Esophagus muscularis mucosa (tissue), 4 donors: ENCODE data around the gene TFAP2A. TPM values are rescaled to one million over a fixed set of nuclear protein-coding genes. Genes with fewer than 3 reads are reported as not detected.

Experiments used
- DNase-seq: peaks from one replicate; pipeline ENCODE4 v3.0.0-alpha.2; 2017; ENCODE audit errors: extremely low spot score
- H3K27ac ChIP-seq, 4 donors: fragments of 200-600 bp; sonication (generic); replicated peaks in 1 of 4; 1 replicate in 3 of 4; 2 replicates in 1 of 4; pipeline ENCODE4 v1.5.1; 2016 to 2019; ENCODE audit warnings: mild to moderate bottlenecking in 1 of 4
- H3K27me3 ChIP-seq, 4 donors: fragments of 200-600 bp; sonication (generic); one replicate each; pipeline versions ENCODE4 v1.5.1 to v1.6.0; 2016 to 2019
- H3K36me3 ChIP-seq, 4 donors: fragments of 200-600 bp; sonication (generic); one replicate each; pipeline ENCODE4 v1.5.1; 2016 to 2019
- H3K4me1 ChIP-seq, 4 donors: fragments of 200-600 bp; sonication (generic); one replicate each; pipeline ENCODE4 v1.5.1; 2016 to 2019
- H3K4me3 ChIP-seq, 4 donors: fragments of 200-600 bp; sonication (generic); 1 replicate in 2 of 4; 2 replicates in 2 of 4; pipeline ENCODE4 v1.5.1; 2016 to 2019; ENCODE audit warnings: mild to moderate bottlenecking in 4 of 4, moderate library complexity in 1 of 4
- H3K9me3 ChIP-seq, 4 donors: fragments of 200-600 bp; sonication (generic); 1 replicate in 3 of 4; 2 replicates in 1 of 4; pipeline ENCODE4 v1.5.1; 2016 to 2019
- EP300 ChIP-seq: sonication (generic); formaldehyde crosslinking; IDR thresholded peaks from one replicate; pipeline ENCODE4 v1.6.1; 2017; ENCODE audit warnings: antibody characterized with exemption
- POLR2A ChIP-seq: fragments of 450-650 bp; IDR thresholded peaks from one replicate; pipeline ENCODE4 v1.6.1; 2017; ENCODE audit warnings: antibody characterized with exemption, moderate library complexity, mild to moderate bottlenecking, low read depth
- POLR2AphosphoS5 ChIP-seq, 2 donors: sonication (generic); formaldehyde crosslinking; IDR thresholded peaks; one replicate each; pipeline ENCODE4 v1.6.1; 2017; ENCODE audit warnings: antibody characterized with exemption in 2 of 2
- WGBS: methylation state at CpG from one replicate; pipeline ENCODE4 v1.1.5; 2018; 5-methylcytosine and 5-hydroxymethylcytosine counted together
- intact Hi-C: fragments of 100-400 bp; cut with DNase I; formaldehyde crosslinking; loops from one replicate; pipeline ENCODE4 v1.15.1; 2023
- total RNA-seq, 4 donors: library from RNA; depleted of rRNA; stranded (reverse); fragments of >200 nt; gene quantifications; one replicate each; pipeline versions ENCODE4 v1.1.0 to v1.2.1, GENCODE V29; 2016
- TF ChIP-seq, protein P1 (sequence below), 3 experiments: fragments of 200-600 bp in 2 of 3; fragments of 450-650 bp in 1 of 3; sonication (generic) in 2 of 3; IDR thresholded peaks; one replicate each; pipeline ENCODE4 v1.5.1; 2017 to 2019; ENCODE audit warnings: antibody characterized with exemption in 3 of 3, mild to moderate bottlenecking in 2 of 3, moderate library complexity in 1 of 3

The TFAP2A gene
- total RNA-seq, 4 donors from 2014 or later = 0.69 to 3.0 (median 1.3) TPM

DNA sequence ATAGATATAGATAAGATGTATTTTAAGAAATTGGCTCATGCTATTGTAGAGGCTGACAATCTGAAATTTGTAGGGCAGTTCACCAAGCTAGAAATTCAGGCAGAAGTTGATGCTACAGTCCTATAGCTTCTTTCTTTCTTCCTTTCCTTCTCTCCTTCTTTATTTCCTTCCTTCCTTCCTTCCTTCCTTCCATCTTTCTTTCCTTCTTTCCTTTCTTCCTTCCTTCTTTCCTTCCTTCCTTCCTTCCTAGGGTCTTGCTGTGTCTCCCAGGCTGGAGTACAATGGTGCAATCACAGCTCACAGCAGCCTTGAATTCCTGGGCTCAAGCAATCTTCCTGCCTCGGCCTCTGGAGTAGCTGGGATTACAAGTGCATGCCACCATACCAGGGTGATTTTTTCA, 55.3 kb downstream of the TFAP2A start:
- intact Hi-C loops = no loop called here
- no peaks in the 10 kb centered on the region for H3K9me3 ChIP-seq
- no peaks in the 10 kb centered on the region for H3K27me3 ChIP-seq
- no peak overlapping the region for H3K4me3 ChIP-seq
- no peaks in the 10 kb centered on the region for H3K4me1 ChIP-seq
- no peak for DNase-seq
- TF ChIP-seq, protein P1, sequence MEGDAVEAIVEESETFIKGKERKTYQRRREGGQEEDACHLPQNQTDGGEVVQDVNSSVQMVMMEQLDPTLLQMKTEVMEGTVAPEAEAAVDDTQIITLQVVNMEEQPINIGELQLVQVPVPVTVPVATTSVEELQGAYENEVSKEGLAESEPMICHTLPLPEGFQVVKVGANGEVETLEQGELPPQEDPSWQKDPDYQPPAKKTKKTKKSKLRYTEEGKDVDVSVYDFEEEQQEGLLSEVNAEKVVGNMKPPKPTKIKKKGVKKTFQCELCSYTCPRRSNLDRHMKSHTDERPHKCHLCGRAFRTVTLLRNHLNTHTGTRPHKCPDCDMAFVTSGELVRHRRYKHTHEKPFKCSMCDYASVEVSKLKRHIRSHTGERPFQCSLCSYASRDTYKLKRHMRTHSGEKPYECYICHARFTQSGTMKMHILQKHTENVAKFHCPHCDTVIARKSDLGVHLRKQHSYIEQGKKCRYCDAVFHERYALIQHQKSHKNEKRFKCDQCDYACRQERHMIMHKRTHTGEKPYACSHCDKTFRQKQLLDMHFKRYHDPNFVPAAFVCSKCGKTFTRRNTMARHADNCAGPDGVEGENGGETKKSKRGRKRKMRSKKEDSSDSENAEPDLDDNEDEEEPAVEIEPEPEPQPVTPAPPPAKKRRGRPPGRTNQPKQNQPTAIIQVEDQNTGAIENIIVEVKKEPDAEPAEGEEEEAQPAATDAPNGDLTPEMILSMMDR (IDR thresholded peaks at IDR 0.05) = no peak
- TF ChIP-seq POLR2AphosphoS5 (IDR thresholded peaks at IDR 0.05) (no peak), POLR2A (no peak), EP300 (no peak)
- H3K27ac ChIP-seq = no peak overlapping the region
- no peaks in the 10 kb centered on the region for H3K36me3 ChIP-seq
- WGBS = 90% methylated on average over 1 of the region's 1 CpG

DNA sequence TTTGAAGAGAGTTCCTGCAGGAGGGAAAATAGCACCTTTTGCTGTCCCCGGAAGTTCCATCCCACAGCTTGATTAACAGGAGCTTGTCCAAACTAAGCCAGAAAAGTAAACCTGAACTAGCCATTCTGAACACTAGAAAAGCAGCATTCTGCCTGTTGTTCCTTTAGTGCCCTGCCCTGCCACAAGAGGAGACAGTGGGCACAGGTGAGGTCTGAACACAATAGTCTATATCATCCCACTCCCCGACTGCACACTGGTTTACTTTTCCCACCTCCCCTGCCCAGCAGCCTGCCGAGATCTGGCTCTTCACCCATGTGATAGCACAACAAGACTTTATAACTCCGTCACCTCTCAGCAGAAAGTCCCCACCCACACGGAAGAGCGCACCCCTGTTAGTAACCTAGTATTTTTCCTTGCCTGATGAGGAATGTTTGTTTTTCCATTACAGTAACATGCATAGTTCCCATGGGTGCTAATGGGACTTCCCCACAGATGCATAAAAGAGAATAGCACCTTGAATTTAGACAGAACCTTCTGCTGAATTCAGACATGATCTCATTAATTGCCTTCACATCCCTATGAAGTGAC, 59.7 kb downstream of the TFAP2A start:
- WGBS = 62% methylated on average over 6 of the region's 6 CpGs
- DNase-seq = no peak
- H3K4me3 ChIP-seq = no peak overlapping the region

DNA sequence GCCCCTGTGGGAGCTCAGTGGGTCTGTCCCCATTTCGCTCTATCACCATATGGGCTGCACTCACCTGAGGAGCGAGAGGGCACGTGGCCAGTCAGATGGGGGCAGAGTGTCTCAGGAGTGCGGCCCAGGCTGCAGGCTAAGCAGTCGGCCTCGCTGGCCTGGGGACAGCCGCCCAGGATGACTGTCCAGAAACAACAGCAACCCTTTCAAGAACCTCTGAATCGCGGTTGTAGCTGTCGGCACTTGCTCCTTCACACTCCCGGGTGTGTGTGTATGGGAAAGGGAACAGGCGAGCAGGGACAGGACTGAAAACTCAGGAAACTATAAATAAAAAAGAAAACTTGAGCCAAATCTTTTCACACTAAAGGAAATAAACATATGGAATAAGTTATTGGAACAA, 63.1 kb downstream of the TFAP2A start:
- no peak overlapping the region for H3K4me3 ChIP-seq
- H3K27ac ChIP-seq = no peak overlapping the region
- no peaks in the 10 kb centered on the region for H3K9me3 ChIP-seq
- H3K36me3 ChIP-seq = no peaks in the 10 kb centered on the region
- no peaks in the 10 kb centered on the region for H3K4me1 ChIP-seq
- no peaks in the 10 kb centered on the region for H3K27me3 ChIP-seq
- 64% methylated on average over 12 of the region's 12 CpGs for WGBS
- no peak for DNase-seq
- intact Hi-C loops = no loop called here
- TF ChIP-seq EP300 = no peak
- TF ChIP-seq, protein P1 (IDR thresholded peaks at IDR 0.05) = no peak
- no peak for TF ChIP-seq POLR2AphosphoS5 (IDR thresholded peaks at IDR 0.05)
- no peak for TF ChIP-seq POLR2A

More for the DNA sequence above, 59.7 kb downstream of the TFAP2A start:
- intact Hi-C loops = no loop called here
- no peak for TF ChIP-seq POLR2AphosphoS5 (IDR thresholded peaks at IDR 0.05)
- TF ChIP-seq POLR2A = no peak
- TF ChIP-seq, protein P1 (IDR thresholded peaks at IDR 0.05) = no peak
- no peak for TF ChIP-seq EP300
- Histone ChIP-seq H3K9me3 (no peaks in the 10 kb centered on the region), H3K27ac (no peak overlapping the region), H3K27me3 (no peaks in the 10 kb centered on the region), H3K4me1 (no peaks in the 10 kb centered on the region), H3K36me3 (no peaks in the 10 kb centered on the region)

DNA sequence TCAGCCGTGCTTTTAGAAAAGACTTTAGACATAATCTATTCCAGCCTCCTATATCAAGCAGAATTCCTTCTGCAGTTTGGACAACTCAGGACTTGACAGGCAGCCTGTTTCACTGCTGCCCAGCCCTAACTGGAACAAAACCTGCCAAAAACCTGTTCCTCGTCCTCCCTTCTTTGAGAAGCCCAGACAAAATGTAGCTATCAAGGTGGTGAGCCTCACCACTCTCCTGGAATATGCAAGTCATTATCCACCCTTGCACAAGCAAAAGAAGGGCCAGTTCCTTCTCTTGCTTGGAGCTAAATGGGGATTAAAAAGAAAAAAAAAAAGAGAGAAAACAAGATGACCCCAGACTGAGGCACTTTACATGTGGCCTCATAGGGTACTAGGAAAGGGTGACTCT, 64.2 kb downstream of the TFAP2A start:
- no peak for DNase-seq
- Histone ChIP-seq H3K27ac (no peak overlapping the region), H3K9me3 (no peaks in the 10 kb centered on the region), H3K4me1 (no peaks in the 10 kb centered on the region), H3K27me3 (no peaks in the 10 kb centered on the region), H3K4me3 (no peak overlapping the region), H3K36me3 (no peaks in the 10 kb centered on the region)
- intact Hi-C loops = no loop called here
- 83% methylated on average over 2 of the region's 2 CpGs for WGBS
- TF ChIP-seq, protein P1 (IDR thresholded peaks at IDR 0.05) = no peak
- TF ChIP-seq POLR2AphosphoS5 (IDR thresholded peaks at IDR 0.05) = no peak
- no peak for TF ChIP-seq POLR2A
- no peak for TF ChIP-seq EP300
